Liver (tissue), 9 donors: ENCODE results near the gene CLDN6. TPM values are rescaled to one million over a fixed set of nuclear protein-coding genes. Genes with fewer than 3 reads are reported as not detected.

Source experiments
- DNase-seq: peaks from one replicate; pipeline ENCODE4 v3.0.0-alpha.2; 2017; ENCODE audit warnings: low spot score
- H3K27ac ChIP-seq, 2 donors: one replicate each; pipeline ENCODE4 v1.7.0; 2013; ENCODE audit warnings: inconsistent platforms in 2 of 2, low read length in 2 of 2, control low read depth in 1 of 2, low read depth in 1 of 2, mild to moderate bottlenecking in 1 of 2
- H3K27me3 ChIP-seq, 4 donors: one replicate each; pipeline versions ENCODE4 v1.6.1 to v1.7.0; 2013; ENCODE audit warnings: low read length in 3 of 4, inconsistent platforms in 1 of 4, mild to moderate bottlenecking in 1 of 4, moderate library complexity in 1 of 4; ENCODE audit not compliant: control insufficient read depth in 4 of 4, insufficient read depth in 4 of 4
- H3K36me3 ChIP-seq, 4 donors: one replicate each; pipeline versions ENCODE4 v1.6.1 to v1.7.0; 2013; ENCODE audit warnings: low read length in 3 of 4, mild to moderate bottlenecking in 3 of 4, low read depth in 1 of 4, moderate library complexity in 1 of 4; ENCODE audit not compliant: control insufficient read depth in 4 of 4, insufficient read depth in 3 of 4
- H3K4me1 ChIP-seq, 4 donors: one replicate each; pipeline versions ENCODE4 v1.6.1 to v1.7.0; 2013; ENCODE audit warnings: low read length in 3 of 4, mild to moderate bottlenecking in 3 of 4, moderate library complexity in 1 of 4; ENCODE audit not compliant: control insufficient read depth in 4 of 4, insufficient read depth in 4 of 4
- H3K4me3 ChIP-seq, 3 donors: one replicate each; pipeline versions ENCODE4 v1.6.1 to v1.7.0; 2013; ENCODE audit warnings: low read length in 3 of 3, control low read depth in 1 of 3, low read depth in 1 of 3, mild to moderate bottlenecking in 1 of 3
- H3K9ac ChIP-seq, 2 donors: one replicate each; pipeline ENCODE4 v1.7.0; 2013; ENCODE audit warnings: low read length in 2 of 2, mild to moderate bottlenecking in 2 of 2, moderate library complexity in 2 of 2, control low read depth in 1 of 2, low read depth in 1 of 2
- H3K9me3 ChIP-seq, 4 donors: one replicate each; pipeline versions ENCODE4 v1.6.1 to v1.7.0; 2013; ENCODE audit warnings: low read length in 3 of 4; ENCODE audit not compliant: control insufficient read depth in 4 of 4
- HNF4A ChIP-seq, 2 donors: conservative IDR thresholded peaks; 2 replicates each; pipeline ENCODE4 v1.6.1; 2016; ENCODE audit warnings: antibody characterized with exemption in 2 of 2, mild to moderate bottlenecking in 2 of 2
- JUND ChIP-seq, 2 donors: IDR thresholded peaks; 2 replicates each; pipeline ENCODE4 v1.6.1; 2016; ENCODE audit warnings: antibody characterized with exemption in 2 of 2
- NR2F2 ChIP-seq: IDR thresholded peaks from 2 replicates; pipeline ENCODE4 v1.6.1; 2016; ENCODE audit warnings: antibody characterized with exemption
- RXRA ChIP-seq, 2 donors: IDR thresholded peaks; 2 replicates each; pipeline ENCODE4 v1.6.1; 2017 to 2018; ENCODE audit warnings: antibody characterized with exemption in 2 of 2, mild to moderate bottlenecking in 1 of 2
- SP1 ChIP-seq: IDR thresholded peaks from 2 replicates; pipeline ENCODE4 v1.6.1; 2018; ENCODE audit warnings: antibody characterized with exemption, mild to moderate bottlenecking
- WGBS: extraction: QIAGEN DNeasy Blood & Tissue Kit; methylation state at CpG from one replicate; pipeline ENCODE4 v1.1.7; 2013; 5-methylcytosine and 5-hydroxymethylcytosine counted together
- polyA plus RNA-seq, 2 donors: library from polyadenylated mRNA; stranded (reverse) in 1 of 2; unstranded in 1 of 2; fragments of 200-250 nt in 1 of 2; fragments of >200 nt in 1 of 2; fragmentation: Nextera tagmentation in 1 of 2; extraction: Ambion mirVana in 1 of 2; gene quantifications; one replicate each; pipeline versions ENCODE4 v1.2.1 to v1.2.3, GENCODE V29; 2013 to 2015
- total RNA-seq, 2 donors: library from RNA; depleted of rRNA; stranded (reverse); fragments of >200 nt; gene quantifications; one replicate each; pipeline ENCODE4 v1.2.3, GENCODE V29; 2014
- TF ChIP-seq, protein P1 (sequence below): IDR thresholded peaks from 2 replicates; pipeline ENCODE4 v1.6.1; 2016; ENCODE audit warnings: antibody characterized with exemption
- TF ChIP-seq, protein P2 (sequence below): IDR thresholded peaks from 2 replicates; pipeline ENCODE4 v1.6.1; 2016; ENCODE audit warnings: antibody characterized with exemption
- TF ChIP-seq, protein P3 (sequence below): IDR thresholded peaks from 2 replicates; pipeline ENCODE4 v1.6.1; 2016; ENCODE audit warnings: antibody characterized with exemption
- donor health status: healthy.
- donor health status: healthy.
- donor health status: healthy.
- donor health status: healthy.
- donor health status: healthy.

Gene CLDN6
- total and polyA plus RNA-seq, 4 donors: 0.75 TPM; not detected in 3

DNA sequence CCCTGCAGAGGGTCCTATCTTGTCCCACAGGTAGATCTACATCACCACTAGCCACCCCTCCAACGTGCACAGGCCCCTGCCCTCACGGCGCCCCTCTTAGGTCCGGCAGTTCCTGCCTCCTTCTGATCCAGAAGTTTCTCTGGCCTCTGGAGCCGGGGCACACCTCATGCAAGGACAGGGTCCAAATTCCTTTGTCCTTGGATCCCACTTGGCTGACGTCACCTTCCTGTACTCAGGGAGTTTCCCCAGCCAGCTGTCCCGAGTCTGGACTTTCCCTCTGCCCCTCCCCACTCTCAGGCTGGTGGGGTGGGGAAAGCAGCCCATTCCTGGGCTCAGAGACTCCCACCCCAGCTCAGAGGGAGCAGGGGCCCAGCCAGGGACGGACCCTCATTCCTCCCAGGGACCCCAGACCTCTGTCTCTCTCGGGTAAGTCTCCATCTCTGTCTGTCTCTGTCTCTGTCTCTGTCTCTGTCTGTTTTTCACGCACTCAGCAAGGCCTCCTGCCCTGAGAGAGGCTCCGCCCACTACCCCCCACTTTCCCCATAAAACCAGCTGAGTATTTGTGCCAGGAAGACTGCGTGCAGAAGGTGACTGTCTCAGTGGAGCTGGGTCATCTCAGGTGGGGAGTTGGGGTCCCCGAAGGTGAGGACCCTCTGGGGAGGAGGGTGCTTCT is 47.2 kb upstream of the CLDN6 start, which contains the start of gene IL32 (continued):
- TF ChIP-seq, protein P1, sequence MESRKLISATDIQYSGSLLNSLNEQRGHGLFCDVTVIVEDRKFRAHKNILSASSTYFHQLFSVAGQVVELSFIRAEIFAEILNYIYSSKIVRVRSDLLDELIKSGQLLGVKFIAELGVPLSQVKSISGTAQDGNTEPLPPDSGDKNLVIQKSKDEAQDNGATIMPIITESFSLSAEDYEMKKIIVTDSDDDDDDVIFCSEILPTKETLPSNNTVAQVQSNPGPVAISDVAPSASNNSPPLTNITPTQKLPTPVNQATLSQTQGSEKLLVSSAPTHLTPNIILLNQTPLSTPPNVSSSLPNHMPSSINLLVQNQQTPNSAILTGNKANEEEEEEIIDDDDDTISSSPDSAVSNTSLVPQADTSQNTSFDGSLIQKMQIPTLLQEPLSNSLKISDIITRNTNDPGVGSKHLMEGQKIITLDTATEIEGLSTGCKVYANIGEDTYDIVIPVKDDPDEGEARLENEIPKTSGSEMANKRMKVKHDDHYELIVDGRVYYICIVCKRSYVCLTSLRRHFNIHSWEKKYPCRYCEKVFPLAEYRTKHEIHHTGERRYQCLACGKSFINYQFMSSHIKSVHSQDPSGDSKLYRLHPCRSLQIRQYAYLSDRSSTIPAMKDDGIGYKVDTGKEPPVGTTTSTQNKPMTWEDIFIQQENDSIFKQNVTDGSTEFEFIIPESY: no peak

DNA sequence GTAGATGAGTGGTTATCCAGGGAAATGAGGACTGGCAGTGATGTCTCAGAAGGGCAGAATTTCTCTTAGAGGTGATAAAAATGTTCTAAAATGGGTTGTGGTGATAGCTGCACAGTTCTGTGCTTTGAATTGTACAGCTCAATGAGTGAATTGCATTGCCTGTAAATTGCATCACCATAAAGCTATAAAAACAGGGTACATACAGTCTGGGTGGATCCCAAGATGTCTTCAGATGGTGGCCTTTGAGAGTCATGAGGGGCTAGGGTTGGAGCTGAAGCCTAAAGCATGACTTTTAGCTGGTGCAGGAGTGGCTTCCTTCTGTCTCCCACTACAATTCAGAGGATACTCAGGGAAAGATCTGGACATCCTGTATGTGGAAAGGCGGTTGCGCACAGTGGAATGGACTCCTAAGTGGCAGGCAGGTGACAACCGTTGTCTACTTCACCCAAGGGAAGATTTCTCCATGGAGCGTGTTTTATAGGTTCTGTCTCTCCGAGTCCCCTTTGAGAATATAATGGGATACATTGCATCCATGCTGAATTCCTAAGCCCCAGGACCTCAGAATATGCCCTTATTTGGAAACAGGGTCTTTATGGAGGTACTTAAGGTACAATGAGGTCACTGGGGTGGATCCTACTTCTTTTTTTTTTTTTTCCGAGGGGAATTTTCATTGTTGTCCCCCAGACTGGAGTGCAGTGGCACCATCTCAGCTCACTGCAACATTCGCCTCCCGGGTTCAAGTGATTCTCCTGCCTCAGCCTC is 45.8 kb upstream of the CLDN6 start:
- no peak for DNase-seq
- TF ChIP-seq, protein P2, sequence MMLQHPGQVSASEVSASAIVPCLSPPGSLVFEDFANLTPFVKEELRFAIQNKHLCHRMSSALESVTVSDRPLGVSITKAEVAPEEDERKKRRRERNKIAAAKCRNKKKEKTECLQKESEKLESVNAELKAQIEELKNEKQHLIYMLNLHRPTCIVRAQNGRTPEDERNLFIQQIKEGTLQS: no peak
- Histone ChIP-seq H3K27me3 (no peaks in the 10 kb centered on the region), H3K27ac (no peak overlapping the region), H3K9me3 (no peaks in the 10 kb centered on the region), H3K4me1 (peaks cover 6 to 22% (median 16%) of the 10 kb centered on the region in 4 donors), H3K9ac (no peak overlapping the region), H3K4me3 (no peak overlapping the region), H3K36me3 (peaks cover 0 to 5% (median 1%) of the 10 kb centered on the region in 4 donors)
- 96% methylated on average over 8 of the region's 8 CpGs for WGBS

DNA sequence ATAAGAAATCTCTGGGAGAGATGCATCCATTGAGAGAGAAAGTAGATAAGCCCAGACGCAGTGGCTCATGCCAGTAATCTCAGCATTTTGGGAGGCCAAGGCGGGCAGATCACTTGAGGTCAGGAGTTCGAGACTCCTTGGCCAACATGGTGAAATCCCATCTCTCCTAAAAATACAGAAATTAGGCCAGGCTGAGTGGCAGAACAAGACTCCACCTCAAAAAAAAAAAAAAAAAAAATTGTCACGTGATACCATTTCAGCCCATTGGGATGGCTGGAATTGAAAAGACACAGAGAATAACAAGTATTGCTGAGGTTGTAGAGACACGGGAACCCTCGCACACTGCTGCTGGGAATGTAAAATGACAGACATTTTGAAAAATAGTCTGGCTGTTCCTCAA is 44.6 kb upstream of the CLDN6 start:
- 90% methylated on average over 6 of the region's 6 CpGs for WGBS
- no peak overlapping the region for H3K9ac ChIP-seq
- DNase-seq: no peak
- H3K4me3 ChIP-seq: no peak overlapping the region
- TF ChIP-seq JUND (IDR thresholded peaks at IDR 0.05): no peak
- peak; percentile 56 for TF ChIP-seq NR2F2
- H3K9me3 ChIP-seq: no peaks in the 10 kb centered on the region
- H3K36me3 ChIP-seq: no peaks in the 10 kb centered on the region
- no peaks in the 10 kb centered on the region for H3K27me3 ChIP-seq
- peaks cover 6 to 26% (median 22%) of the 10 kb centered on the region in 4 donors for H3K4me1 ChIP-seq
- H3K27ac ChIP-seq: no peak overlapping the region

DNA sequence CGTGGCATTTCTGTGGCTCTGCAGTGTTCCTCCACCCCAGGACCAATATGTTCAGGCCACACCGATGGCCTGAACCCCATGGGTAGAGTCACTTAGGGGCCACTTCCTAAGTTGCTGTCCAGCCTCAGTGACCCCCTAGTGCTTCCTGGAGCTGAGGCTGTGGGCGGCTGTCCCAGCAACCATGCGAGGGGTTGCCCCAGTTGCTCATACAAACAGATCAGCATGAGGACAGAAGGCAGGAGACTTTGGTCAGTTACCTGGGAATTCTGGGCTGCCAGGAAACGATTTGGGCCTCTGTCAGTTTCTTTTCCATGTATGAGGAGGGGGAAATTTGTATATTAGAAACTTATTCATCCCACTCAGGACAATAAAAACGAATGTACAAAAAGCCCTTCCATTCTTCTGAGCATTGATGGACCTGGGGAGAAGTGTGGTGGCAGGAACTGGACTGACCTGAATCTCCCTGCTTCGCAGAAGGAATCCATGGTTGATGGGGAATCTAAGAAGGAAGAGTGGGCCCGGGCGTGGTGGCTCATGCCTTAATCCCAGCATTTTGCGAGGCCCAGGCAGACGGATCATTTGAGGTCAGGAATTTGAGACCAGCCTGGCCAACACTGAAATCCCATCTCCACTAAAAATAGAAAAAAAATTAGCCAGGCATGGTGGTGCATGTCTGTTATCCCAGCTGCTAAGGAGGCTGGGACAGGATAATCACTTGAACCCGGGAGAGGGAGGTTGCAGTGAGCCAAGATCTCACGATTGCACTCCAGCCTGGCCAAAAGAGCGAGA is 42.5 kb upstream of the CLDN6 start:
- H3K27ac ChIP-seq: peak overlapping the region; percentile 85 to 89
- H3K27me3 ChIP-seq: no peaks in the 10 kb centered on the region
- peaks cover 6 to 26% (median 22%) of the 10 kb centered on the region in 4 donors for H3K4me1 ChIP-seq
- H3K9ac ChIP-seq: no peak overlapping the region
- peak in 1 of 2 donors; percentile 36 for TF ChIP-seq RXRA (IDR thresholded peaks at IDR 0.05)
- peak; percentile 27 for TF ChIP-seq SP1
- TF ChIP-seq, protein P3, sequence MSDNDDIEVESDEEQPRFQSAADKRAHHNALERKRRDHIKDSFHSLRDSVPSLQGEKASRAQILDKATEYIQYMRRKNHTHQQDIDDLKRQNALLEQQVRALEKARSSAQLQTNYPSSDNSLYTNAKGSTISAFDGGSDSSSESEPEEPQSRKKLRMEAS: no peak
- peak; percentile 30 to 72 for TF ChIP-seq HNF4A (conservative IDR thresholded peaks at IDR 0.05)
- no peak overlapping the region for H3K4me3 ChIP-seq
- no peak for DNase-seq
- H3K9me3 ChIP-seq: no peaks in the 10 kb centered on the region
- WGBS: 72% methylated on average over 14 of the region's 14 CpGs
- H3K36me3 ChIP-seq: no peaks in the 10 kb centered on the region
